ENCODE results near the gene TMEM106B.

GRCh38 chr7:12222889-12223579 lies 11.9 kb downstream of the TMEM106B start:
- TF ChIP-seq CTCF (IDR thresholded peaks at IDR 0.05) (no peak), POLR2A (IDR thresholded peaks at IDR 0.05) (no peak)
